ENCODE results near the gene C11orf98. TPM values are rescaled to one million over a fixed set of nuclear protein-coding genes. Genes with fewer than 3 reads are reported as not detected.

C11orf98 gene
- total and polyA plus RNA-seq, 2 donors (not counting 3 experiments of a cell fraction or from before 2014, with no cell fraction given): 39.5 to 61.0 TPM

- intact Hi-C loops (cut with micrococcal nuclease): loop anchor here (2.0 kb wide), 1 partner anchor 13 kb away; the partner anchor contains the start of genes C11orf98 and CSKMT
- peak overlapping the region in 1 of 3 experiments; percentile 76 for H3K4me3 ChIP-seq (replicated peaks in 1 of 3; ENCODE audit: insufficient read depth in 1 of 3, low read depth in 1 of 3, low read length in 3 of 3)
- peaks cover 11% of the 10 kb centered on the region for H3K4me1 ChIP-seq (ENCODE audit: control insufficient read depth, extremely low read depth, insufficient read depth, low read length)
- no TSS peak for BruUV-seq (replicated peaks)
- peaks cover 23% of the 10 kb centered on the region for H3K79me2 ChIP-seq (ENCODE audit: control insufficient read depth, insufficient read depth, low read length)
- FAIRE-seq (no peak), DNase-seq (ENCODE audit: low read depth, low spot score) (no peak)
- no peaks in the 10 kb centered on the region for H3K9me3 ChIP-seq (replicated peaks; ENCODE audit: control insufficient read depth, insufficient read depth, low read length)
- H3K9me1 ChIP-seq (replicated peaks; ENCODE audit: control insufficient read depth, extremely low read depth, insufficient read depth, low read length): no peaks in the 10 kb centered on the region
- POLR2A ChIA-PET: interaction anchor here (1.3 kb wide), 1 partner anchor 13 kb away, joined by 9 read pairs; the partner anchor contains the start of genes C11orf98 and CSKMT
- dilution Hi-C loops (cut with MboI; ENCODE audit: extremely low pct_ligation_motif_present, low sequenced_read_pairs): no loop called here
- no peaks in the 10 kb centered on the region for H4K20me1 ChIP-seq (replicated peaks; ENCODE audit: control insufficient read depth, extremely low read depth, insufficient read depth, low read length)
- H3K27ac ChIP-seq (ENCODE audit: insufficient read depth, low read depth, low read length): no peak overlapping the region
- peak overlapping the region; percentile 71 for H3K4me2 ChIP-seq (ENCODE audit: insufficient read depth, low read length)
- H3K9ac ChIP-seq (replicated peaks; ENCODE audit: extremely low read depth, insufficient read depth, low read length): no peak overlapping the region
- H3K27me3 ChIP-seq (ENCODE audit: control insufficient read depth in 2 of 2, insufficient read depth in 2 of 2, low read length in 2 of 2): no peaks in the 10 kb centered on the region
- H2AFZ ChIP-seq (ENCODE audit: low read depth, low read length): no peak overlapping the region
- TF ChIP-seq JUN (IDR thresholded peaks at IDR 0.05; ENCODE audit: borderline replicate concordance, insufficient read depth, insufficient read length, low read depth) (no peak), POLR2A (IDR thresholded peaks at IDR 0.05; ENCODE audit: low read depth, low read length) (no peak), MAX (IDR thresholded peaks at IDR 0.05; ENCODE audit: insufficient read depth, insufficient read length) (no peak), FOS (IDR thresholded peaks at IDR 0.05; ENCODE audit: borderline replicate concordance, insufficient read depth, low read length) (no peak), MYC (IDR thresholded peaks at IDR 0.05; ENCODE audit: low read depth, low read length) (no peak), GATA2 (IDR thresholded peaks at IDR 0.05; ENCODE audit: insufficient read depth, insufficient read length, low read depth, low read length) (no peak), EZH2 (IDR thresholded peaks at IDR 0.05; ENCODE audit: borderline replicate concordance, low read depth, low read length, severe bottlenecking) (no peak), CTCF (IDR thresholded peaks at IDR 0.05; ENCODE audit: extremely low read depth in 1 of 2, insufficient read depth in 1 of 2, low read depth in 1 of 2, low read length in 2 of 2) (no peak), POLR2AphosphoS5 (IDR thresholded peaks at IDR 0.05; ENCODE audit: insufficient read depth, low read depth, low read length) (no peak)
- CTCF ChIA-PET: no interaction called here
- peaks cover 0 to 17% of the 10 kb centered on the region in 2 experiments for H3K36me3 ChIP-seq (ENCODE audit: control insufficient read depth in 2 of 2, extremely low read depth in 1 of 2, insufficient read depth in 2 of 2, low read length in 2 of 2)
Measured at GRCh38 chr11:62677714-62678113, 12.7 kb upstream of the C11orf98 start.

Data from endothelial cell of umbilical vein (primary cell).